ENCODE results near the gene BTBD16. TPM values are rescaled to one million over a fixed set of nuclear protein-coding genes. Genes with fewer than 3 reads are reported as not detected.

BTBD16 gene
- total RNA-seq, 1 experiment from 2014 or later: 0.35 TPM

- CTCF ChIA-PET: no interaction called here
- Mint-ChIP-seq H3K36me3 (ENCODE audit: insufficient read depth, unreplicated experiment) (peaks cover 4% of the 10 kb centered on the region), H3K27ac (ENCODE audit: unreplicated experiment) (no peak overlapping the region), H3K9me3 (ENCODE audit: low read depth, unreplicated experiment) (no peaks in the 10 kb centered on the region), H3K4me1 (ENCODE audit: low read depth, unreplicated experiment) (no peaks in the 10 kb centered on the region), H3K27me3 (ENCODE audit: unreplicated experiment) (no peaks in the 10 kb centered on the region), H3K4me3 (ENCODE audit: low read depth, unreplicated experiment) (no peak overlapping the region)
- intact Hi-C loops (cut with micrococcal nuclease; ENCODE audit: unreplicated experiment): no loop called here
- no peak for DNase-seq
- no TSS peak for BruUV-seq (replicated peaks)
- TF ChIP-seq, protein P1, sequence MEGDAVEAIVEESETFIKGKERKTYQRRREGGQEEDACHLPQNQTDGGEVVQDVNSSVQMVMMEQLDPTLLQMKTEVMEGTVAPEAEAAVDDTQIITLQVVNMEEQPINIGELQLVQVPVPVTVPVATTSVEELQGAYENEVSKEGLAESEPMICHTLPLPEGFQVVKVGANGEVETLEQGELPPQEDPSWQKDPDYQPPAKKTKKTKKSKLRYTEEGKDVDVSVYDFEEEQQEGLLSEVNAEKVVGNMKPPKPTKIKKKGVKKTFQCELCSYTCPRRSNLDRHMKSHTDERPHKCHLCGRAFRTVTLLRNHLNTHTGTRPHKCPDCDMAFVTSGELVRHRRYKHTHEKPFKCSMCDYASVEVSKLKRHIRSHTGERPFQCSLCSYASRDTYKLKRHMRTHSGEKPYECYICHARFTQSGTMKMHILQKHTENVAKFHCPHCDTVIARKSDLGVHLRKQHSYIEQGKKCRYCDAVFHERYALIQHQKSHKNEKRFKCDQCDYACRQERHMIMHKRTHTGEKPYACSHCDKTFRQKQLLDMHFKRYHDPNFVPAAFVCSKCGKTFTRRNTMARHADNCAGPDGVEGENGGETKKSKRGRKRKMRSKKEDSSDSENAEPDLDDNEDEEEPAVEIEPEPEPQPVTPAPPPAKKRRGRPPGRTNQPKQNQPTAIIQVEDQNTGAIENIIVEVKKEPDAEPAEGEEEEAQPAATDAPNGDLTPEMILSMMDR (IDR thresholded peaks at IDR 0.05; ENCODE audit: unreplicated experiment): no peak
These were observed 37.2 kb upstream of the BTBD16 start for GRCh38 chr10:122233857-122234348.

DNA sequence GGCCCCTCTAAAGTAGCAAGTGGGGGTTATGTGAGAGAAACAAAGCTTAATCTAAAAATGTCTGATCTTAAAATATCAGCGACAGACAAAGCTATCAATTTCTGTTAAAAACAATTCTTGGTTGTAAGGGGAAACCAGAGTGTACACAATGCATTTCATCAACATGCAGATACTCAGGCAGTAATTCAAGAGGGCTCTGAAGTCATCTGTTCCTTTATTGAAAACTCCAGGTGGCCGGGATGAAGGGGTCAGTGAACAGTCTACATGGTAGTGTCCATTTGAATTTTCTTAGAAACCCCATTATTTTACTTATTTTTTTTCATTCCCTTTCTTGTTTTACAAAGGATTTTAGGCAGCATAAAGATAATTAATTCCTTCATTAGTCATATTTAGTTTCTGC is 36.7 kb upstream of the BTBD16 start:
- Mint-ChIP-seq H3K9me3 (ENCODE audit: low read depth, unreplicated experiment) (no peaks in the 10 kb centered on the region), H3K4me3 (ENCODE audit: low read depth, unreplicated experiment) (no peak overlapping the region), H3K27ac (ENCODE audit: unreplicated experiment) (no peak overlapping the region), H3K4me1 (ENCODE audit: low read depth, unreplicated experiment) (no peaks in the 10 kb centered on the region), H3K27me3 (ENCODE audit: unreplicated experiment) (no peaks in the 10 kb centered on the region), H3K36me3 (ENCODE audit: insufficient read depth, unreplicated experiment) (peaks cover 4% of the 10 kb centered on the region)
- DNase-seq: no peak
- intact Hi-C loops (cut with micrococcal nuclease; ENCODE audit: unreplicated experiment): no loop called here
- CTCF ChIA-PET: no interaction called here
- TF ChIP-seq, protein P1 (IDR thresholded peaks at IDR 0.05; ENCODE audit: unreplicated experiment): no peak
- BruUV-seq (replicated peaks): no TSS peak

DNA sequence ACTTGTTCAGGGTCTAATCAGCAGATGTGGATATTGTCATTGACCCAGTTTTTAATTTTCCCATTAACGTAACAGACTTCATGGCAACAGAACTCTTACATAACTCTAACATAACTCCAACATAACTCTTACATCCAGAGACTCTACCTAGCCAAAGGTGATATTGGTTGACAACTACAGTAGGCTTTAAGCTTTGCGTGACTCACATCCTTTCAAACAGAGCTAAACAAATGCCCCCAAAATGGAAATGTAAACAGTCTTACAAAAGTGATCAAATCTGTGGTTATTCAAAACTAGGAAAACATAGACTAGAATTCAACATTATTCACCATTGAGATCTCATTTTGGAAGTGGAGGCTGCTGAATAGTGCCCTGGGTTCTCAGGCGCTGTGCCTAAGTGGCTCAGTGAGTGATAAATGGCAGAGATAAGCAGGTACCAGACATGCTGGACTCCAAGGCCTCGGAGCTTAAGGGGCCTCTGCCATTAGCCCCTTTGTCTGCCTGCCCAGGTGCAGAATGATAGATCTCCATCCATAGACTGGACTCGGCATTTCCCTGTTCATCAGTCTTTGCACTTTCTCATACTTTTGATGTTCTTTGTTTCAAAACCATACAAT is 34.3 kb upstream of the BTBD16 start:
- TF ChIP-seq, protein P1 (IDR thresholded peaks at IDR 0.05; ENCODE audit: unreplicated experiment): no peak

GRCh38 chr10:122237331-122237990 is 33.6 kb upstream of the BTBD16 start:
- TF ChIP-seq, protein P1 (IDR thresholded peaks at IDR 0.05; ENCODE audit: unreplicated experiment): no peak
- no peak overlapping the region for H3K27ac Mint-ChIP-seq (ENCODE audit: unreplicated experiment)
- no peaks in the 10 kb centered on the region for H3K27me3 Mint-ChIP-seq (ENCODE audit: unreplicated experiment)
- CTCF ChIA-PET: no interaction called here
- H3K9me3 Mint-ChIP-seq (ENCODE audit: low read depth, unreplicated experiment): no peaks in the 10 kb centered on the region
- intact Hi-C loops (cut with micrococcal nuclease; ENCODE audit: unreplicated experiment): no loop called here
- H3K4me3 Mint-ChIP-seq (ENCODE audit: low read depth, unreplicated experiment): no peak overlapping the region
- no peaks in the 10 kb centered on the region for H3K4me1 Mint-ChIP-seq (ENCODE audit: low read depth, unreplicated experiment)
- BruUV-seq (replicated peaks): no TSS peak
- H3K36me3 Mint-ChIP-seq (ENCODE audit: insufficient read depth, unreplicated experiment): peaks cover 4% of the 10 kb centered on the region
- no peak for DNase-seq

More for the DNA sequence above, 34.3 kb upstream of the BTBD16 start:
- no peak overlapping the region for H3K27ac Mint-ChIP-seq (ENCODE audit: unreplicated experiment)
- intact Hi-C loops (cut with micrococcal nuclease; ENCODE audit: unreplicated experiment): no loop called here
- CTCF ChIA-PET: no interaction called here
- no peaks in the 10 kb centered on the region for H3K27me3 Mint-ChIP-seq (ENCODE audit: unreplicated experiment)
- H3K36me3 Mint-ChIP-seq (ENCODE audit: insufficient read depth, unreplicated experiment): peaks cover 4% of the 10 kb centered on the region
- no TSS peak for BruUV-seq (replicated peaks)
- H3K9me3 Mint-ChIP-seq (ENCODE audit: low read depth, unreplicated experiment): no peaks in the 10 kb centered on the region
- H3K4me3 Mint-ChIP-seq (ENCODE audit: low read depth, unreplicated experiment): no peak overlapping the region
- no peaks in the 10 kb centered on the region for H3K4me1 Mint-ChIP-seq (ENCODE audit: low read depth, unreplicated experiment)
- no peak for DNase-seq

All from Calu3 (cell line).